GM12878 (cell line): ENCODE results near the gene C1orf198. TPM values are rescaled to one million over a fixed set of nuclear protein-coding genes. Genes with fewer than 3 reads are reported as not detected.

Experiments
- ATAC-seq: fragments of 200-7000 bp; cut with Tn5 transposase; 3 replicates; pipeline ENCODE4 v1.9.1; 2020; ENCODE audit warnings: mild to moderate bottlenecking, moderate library complexity
- BruUV-seq: library from RNA; stranded (reverse); fragments of 400-500 nt; replicated peaks from 2 replicates; lab custom pipeline; 2021; lab: Mats Ljungman, UMichigan
- CTCF ChIA-PET: fragments of 300-600 bp; sonication (Branson Sonifier 250); formaldehyde crosslinking; extraction: SDS; loops from one replicate; lab custom pipeline; 2021; ENCODE audit warnings: inconsistent platforms; lab: Yijun Ruan, JAX
- POLR2A ChIA-PET: fragments of 350-600 bp; formaldehyde crosslinking; extraction: SDS; loops from one replicate; lab custom pipeline; 2021; ENCODE audit warnings: inconsistent platforms; lab: Charles Lee
- RAD21 ChIA-PET: fragments of 300-600 bp; sonication (Branson Sonifier 250); formaldehyde crosslinking; loops from one replicate; lab custom pipeline; 2023; ENCODE audit warnings: antibody characterized with exemption; ENCODE audit not compliant: unreplicated experiment; lab: Charles Lee
- SMC1A ChIA-PET: fragments of 300-600 bp; sonication (Branson Sonifier 250); formaldehyde crosslinking; loops from one replicate; lab custom pipeline; 2023; ENCODE audit not compliant: unreplicated experiment, uncharacterized antibody; lab: Charles Lee
- DNase-seq: peaks from one replicate; pipeline ENCODE4 v3.0.0-alpha.2; 2011; ENCODE audit warnings: low read depth, low spot score
- FAIRE-seq: peaks from 3 replicates; lab custom pipeline; 2011; peaks lifted over from hg19 to GRCh38; lab: Jason Lieb, UNC
- H2AFZ ChIP-seq: 2 replicates; pipeline ENCODE4 v1.6.0; 2011; ENCODE audit warnings: low read depth, low read length, control low read depth; ENCODE audit not compliant: control insufficient read depth
- H3K27ac ChIP-seq: 2 replicates; pipeline ENCODE4 v1.5.1; 2011; ENCODE audit warnings: control low read depth; ENCODE audit not compliant: control insufficient read depth, insufficient read depth
- H3K27me3 ChIP-seq, 2 experiments: replicated peaks in 1 of 2; 2 replicates each; pipeline versions ENCODE4 v1.6.0 to v1.6.1; 2011; ENCODE audit warnings: low read length in 1 of 2; ENCODE audit not compliant: control insufficient read depth in 2 of 2, insufficient read depth in 2 of 2
- H3K36me3 ChIP-seq, 2 experiments: 2 replicates each; pipeline ENCODE4 v1.5.1; 2011; ENCODE audit warnings: low read length in 1 of 2; ENCODE audit not compliant: control insufficient read depth in 2 of 2, insufficient read depth in 2 of 2
- H3K4me1 ChIP-seq: 2 replicates; pipeline ENCODE4 v1.6.1; 2011; ENCODE audit warnings: mild to moderate bottlenecking, low read length, moderate library complexity, mixed read lengths; ENCODE audit not compliant: control insufficient read depth, insufficient read depth
- H3K4me2 ChIP-seq: 2 replicates; pipeline ENCODE4 v1.6.0; 2011; ENCODE audit warnings: control low read depth; ENCODE audit not compliant: control insufficient read depth, insufficient read depth
- H3K4me3 ChIP-seq: fragments of 200-600 bp; sonication (generic); 2 replicates; pipeline ENCODE4 v1.5.1; 2016
- H3K79me2 ChIP-seq: 2 replicates; pipeline ENCODE4 v1.6.0; 2011; ENCODE audit warnings: low read length; ENCODE audit not compliant: control insufficient read depth, insufficient read depth
- H3K9ac ChIP-seq: 2 replicates; pipeline ENCODE4 v1.8.0; 2011; ENCODE audit warnings: low read length, control low read depth, mixed read lengths; ENCODE audit not compliant: control insufficient read depth, insufficient read depth
- H3K9me3 ChIP-seq: replicated peaks from 3 replicates; pipeline ENCODE4 v1.5.1; 2011; ENCODE audit warnings: mild to moderate bottlenecking, low read length; ENCODE audit not compliant: control insufficient read depth, insufficient read depth
- H4K20me1 ChIP-seq: 2 replicates; pipeline ENCODE4 v1.6.0; 2011; ENCODE audit not compliant: control insufficient read depth, insufficient read depth
- BACH1 ChIP-seq: fragments of 450-650 bp; IDR thresholded peaks from 2 replicates; pipeline ENCODE4 v1.6.1; 2017; ENCODE audit warnings: mild to moderate bottlenecking, borderline replicate concordance
- BCL11A ChIP-seq: IDR thresholded peaks from 2 replicates; pipeline ENCODE4 v1.6.1; 2011; ENCODE audit warnings: low read depth, low read length
- CEBPB ChIP-seq, 2 experiments: fragments of 150-350 bp in 1 of 2; IDR thresholded peaks; 2 replicates each; pipeline ENCODE4 v1.6.1; 2012 to 2014; ENCODE audit warnings: low read depth in 2 of 2, low read length in 2 of 2, borderline replicate concordance in 1 of 2, inconsistent platforms in 1 of 2
- CTCF ChIP-seq, 3 experiments: IDR thresholded peaks in 2 of 3; conservative IDR thresholded peaks in 1 of 3; 2 replicates each; pipeline ENCODE4 v1.5.1; 2011; ENCODE audit warnings: low read depth in 3 of 3, low read length in 3 of 3, mild to moderate bottlenecking in 3 of 3, control low read depth in 2 of 3, moderate library complexity in 2 of 3, inconsistent platforms in 1 of 3, mixed read lengths in 1 of 3; ENCODE audit not compliant: control insufficient read depth in 2 of 3, insufficient read depth in 1 of 3; ENCODE audit errors: extremely low read depth in 1 of 3
- ETV6 ChIP-seq, 2 experiments: fragments of 450-650 bp in 1 of 2; IDR thresholded peaks in 1 of 2; conservative IDR thresholded peaks in 1 of 2; 2 replicates each; pipeline ENCODE4 v1.6.1; 2014; ENCODE audit warnings: antibody characterized with exemption in 1 of 2, borderline replicate concordance in 1 of 2, low read depth in 1 of 2, mild to moderate bottlenecking in 1 of 2, moderate library complexity in 1 of 2
- FOS ChIP-seq: IDR thresholded peaks from 3 replicates; pipeline ENCODE4 v1.6.1; 2011; ENCODE audit warnings: borderline replicate concordance; ENCODE audit not compliant: insufficient read length; ENCODE audit errors: extremely low read depth
- IKZF1 ChIP-seq: fragments of 450-650 bp; conservative IDR thresholded peaks from 2 replicates; pipeline ENCODE4 v1.6.1; 2017; ENCODE audit warnings: antibody characterized with exemption, mild to moderate bottlenecking
- JUND ChIP-seq: IDR thresholded peaks from 2 replicates; pipeline ENCODE4 v1.6.1; 2012; ENCODE audit warnings: low read depth, mild to moderate bottlenecking, low read length, improper control_type of control experiment, moderate library complexity
- NRF1 ChIP-seq: conservative IDR thresholded peaks from 2 replicates; pipeline ENCODE4 v1.6.1; 2011; ENCODE audit warnings: mild to moderate bottlenecking, low read depth, low read length, improper control_type of control experiment
- PBX3 ChIP-seq: IDR thresholded peaks from 2 replicates; pipeline ENCODE4 v1.6.1; 2011; ENCODE audit warnings: mild to moderate bottlenecking, low read depth, low read length, moderate library complexity; ENCODE audit not compliant: insufficient replicate concordance
- POU2F2 ChIP-seq: IDR thresholded peaks from 3 replicates; pipeline ENCODE4 v1.6.1; 2011; ENCODE audit warnings: low read depth, mild to moderate bottlenecking, low read length, borderline replicate concordance
- RB1 ChIP-seq: fragments of 450-650 bp; formaldehyde crosslinking; IDR thresholded peaks from 2 replicates; pipeline ENCODE4 v1.6.1; 2017; ENCODE audit warnings: mild to moderate bottlenecking, borderline replicate concordance
- RFX5 ChIP-seq: IDR thresholded peaks from 2 replicates; pipeline ENCODE4 v1.6.1; 2011; ENCODE audit warnings: low read depth, low read length, improper control_type of control experiment
- SUPT20H ChIP-seq: IDR thresholded peaks from 2 replicates; pipeline ENCODE4 v1.6.1; 2011; ENCODE audit warnings: low read depth, mild to moderate bottlenecking, low read length, moderate library complexity, borderline replicate concordance; ENCODE audit not compliant: control insufficient read depth
- ZBTB4 ChIP-seq: fragments of 450-650 bp; formaldehyde crosslinking; IDR thresholded peaks from 2 replicates; pipeline ENCODE4 v1.4.0; 2022; ENCODE audit warnings: mild to moderate bottlenecking, moderate library complexity
- ZNF622 ChIP-seq: fragments of 450-650 bp; IDR thresholded peaks from 2 replicates; pipeline ENCODE4 v1.6.1; 2017; ENCODE audit warnings: mild to moderate bottlenecking, inconsistent platforms
- WGBS: methylation state at CpG from one replicate; pipeline ENCODE4 v1.1.6; 2016; ENCODE audit warnings: low lambda C conversion rate; ENCODE audit not compliant: insufficient replicate concordance, insufficient coverage; ENCODE audit errors: missing lambda C conversion rate; 5-methylcytosine and 5-hydroxymethylcytosine counted together
- in situ Hi-C: fragments of 300-500 bp; cut with MboI; formaldehyde crosslinking; loops from 9 replicates; pipeline ENCODE4 v1.14.3; 2018; ENCODE audit warnings: mixed read lengths
- intact Hi-C: fragments of 100-400 bp; cut with micrococcal nuclease; formaldehyde crosslinking; loops from one replicate; pipeline ENCODE4 v1.14.2; 2022; ENCODE audit not compliant: unreplicated experiment
- polyA plus RNA-seq, 11 experiments: library from polyadenylated mRNA; depleted of rRNA in 4 of 11; unstranded in 6 of 11; stranded (reverse) in 5 of 11; fragments of >200 nt; fragmentation: Nextera tagmentation in 4 of 11; fragmentation: Illumina TruSeq in 1 of 11; extraction: Ambion mirVana in 4 of 11; extraction: Trizol in 1 of 11; gene quantifications; 1 replicate in 1 of 11; 2 replicates in 10 of 11; pipeline versions ENCODE4 v1.2.1 to v1.2.3, GENCODE V29; 2011 to 2016; ENCODE audit warnings: inconsistent platforms in 2 of 11, missing spikeins in 2 of 11, low read depth in 1 of 11
- total RNA-seq, 4 experiments: library from RNA; depleted of rRNA in 3 of 4; stranded (reverse); fragments of >200 nt in 3 of 4; fragmentation: Illumina TruSeq in 1 of 4; extraction: Trizol in 1 of 4; gene quantifications; 2 replicates each; pipeline versions ENCODE4 v1.2.1 to v1.2.3, GENCODE V29; 2013 to 2021

The C1orf198 gene
- total and polyA plus RNA-seq, 10 of the 15 experiments (the other 5 are each of a cell fraction or from before 2014, with no cell fraction given) = 0.16 to 2.8 (median 1.1) TPM

- Histone ChIP-seq H3K27ac (no peak overlapping the region), H3K27me3 (no peaks in the 10 kb centered on the region; a peak in 2 of 4 replicates), H3K9me3 (no peaks in the 10 kb centered on the region), H3K9ac (no peak overlapping the region), H4K20me1 (no peaks in the 10 kb centered on the region), H3K4me3 (no peak overlapping the region), H3K79me2 (no peaks in the 10 kb centered on the region), H3K4me1 (no peaks in the 10 kb centered on the region), H3K36me3 (no peaks in the 10 kb centered on the region), H2AFZ (no peak overlapping the region), H3K4me2 (no peak overlapping the region)
- in situ Hi-C loops (no loop called here), intact Hi-C loops (loop anchor here (10.0 kb wide), 1 partner anchor 300 kb away; no protein-coding TSS in a partner anchor)
- ChIA-PET RAD21 (no interaction called here), POLR2A (no interaction called here), SMC1A (no interaction called here), CTCF (no interaction called here)
- FAIRE-seq (no peak), ATAC-seq (no peak), DNase-seq (no peak)
- WGBS = 24% methylated on average over 5 of the region's 5 CpGs
- no TSS peak for BruUV-seq
- TF ChIP-seq PBX3 (no peak), RB1 (no peak), FOS (no peak), JUND (no peak), IKZF1 (no peak), BCL11A (no peak), BACH1 (no peak), CTCF (IDR thresholded peaks at IDR 0.05 in 2 of 3, conservative IDR thresholded peaks at IDR 0.05 in 1 of 3; ENCODE audit: control insufficient read depth in 2 of 3, extremely low read depth in 1 of 3, insufficient read depth in 1 of 3, low read depth in 3 of 3, low read length in 3 of 3) (no peak), ZBTB4 (CRISPR knock-in tag) (no peak), CEBPB (IDR thresholded peaks at IDR 0.05; ENCODE audit: borderline replicate concordance in 1 of 2, low read depth in 2 of 2, low read length in 2 of 2) (no peak), NRF1 (no peak), SUPT20H (no peak), POU2F2 (no peak), ETV6 (conservative IDR thresholded peaks at IDR 0.05 in 1 of 2, IDR thresholded peaks at IDR 0.05 in 1 of 2; ENCODE audit: borderline replicate concordance in 1 of 2, low read depth in 1 of 2) (no peak), ZNF622 (no peak), RFX5 (no peak)
These were observed 73.9 kb downstream of the C1orf198 start for GRCh38 chr1:230794431-230794830.
